H1 (cell line): ENCODE measurements around the gene MBNL1. TPM values are rescaled to one million over a fixed set of nuclear protein-coding genes. Genes with fewer than 3 reads are reported as not detected.

Experiments used
- CTCF ChIA-PET: fragments of 300-600 bp; sonication (Branson Sonifier 250); formaldehyde crosslinking; loops from one replicate; lab custom pipeline; 2021; ENCODE audit not compliant: partially characterized antibody; lab: Charles Lee
- POLR2A ChIA-PET: fragments of 300-600 bp; sonication (Branson Sonifier 250); formaldehyde crosslinking; loops from one replicate; lab custom pipeline; 2021; ENCODE audit warnings: inconsistent platforms; ENCODE audit not compliant: partially characterized antibody; lab: Charles Lee
- DNase-seq, 2 experiments: peaks; one replicate each; pipeline versions ENCODE4 v3.0.0 to v3.0.0-alpha.2; 2010 to 2022; ENCODE audit warnings: low spot score in 2 of 2, low read depth in 1 of 2, mixed read lengths in 1 of 2
- FAIRE-seq: peaks from 2 replicates; lab custom pipeline; 2011; peaks lifted over from hg19 to GRCh38; lab: Jason Lieb, UNC
- H2AFZ ChIP-seq: 2 replicates; pipeline ENCODE4 v1.8.1; 2012; ENCODE audit warnings: low read length, inconsistent platforms
- H2AK5ac ChIP-seq: 2 replicates; pipeline ENCODE4 v1.6.1; 2013; ENCODE audit warnings: low read depth, low read length
- H2BK120ac ChIP-seq: replicated peaks from 2 replicates; pipeline ENCODE3; 2013; ENCODE audit warnings: low read depth, low read length, inconsistent platforms
- H2BK12ac ChIP-seq: 2 replicates; pipeline ENCODE4 v1.6.1; 2013; ENCODE audit warnings: low read depth, low read length
- H2BK15ac ChIP-seq: 2 replicates; pipeline ENCODE4 v1.6.1; 2013; ENCODE audit warnings: low read length
- H2BK20ac ChIP-seq: 2 replicates; pipeline ENCODE4 v1.6.1; 2013; ENCODE audit warnings: low read length
- H2BK5ac ChIP-seq: 2 replicates; pipeline ENCODE4 v1.6.1; 2013; ENCODE audit warnings: low read depth, low read length
- H3K14ac ChIP-seq: 2 replicates; pipeline ENCODE4 v1.6.1; 2013; ENCODE audit warnings: inconsistent platforms; ENCODE audit not compliant: insufficient read length
- H3K18ac ChIP-seq: 2 replicates; pipeline ENCODE4 v1.6.1; 2013; ENCODE audit warnings: low read length; ENCODE audit errors: extremely low read depth
- H3K23ac ChIP-seq: 2 replicates; pipeline ENCODE4 v1.6.1; 2013; ENCODE audit warnings: inconsistent platforms; ENCODE audit not compliant: insufficient read length
- H3K23me2 ChIP-seq: 2 replicates; pipeline ENCODE4 v1.6.1; 2013; ENCODE audit warnings: low read depth, low read length
- H3K27ac ChIP-seq: 2 replicates; pipeline ENCODE4 v1.6.1; 2011; ENCODE audit warnings: low read depth, low read length, inconsistent platforms
- H3K27me3 ChIP-seq, 4 experiments: replicated peaks in 1 of 4; 1 replicate in 1 of 4; 2 replicates in 3 of 4; pipeline versions ENCODE4 v1.6.1 to v1.8.1; 2011 to 2013; ENCODE audit warnings: low read length in 3 of 4, mild to moderate bottlenecking in 3 of 4, inconsistent platforms in 2 of 4, mixed read lengths in 2 of 4, moderate library complexity in 1 of 4; ENCODE audit not compliant: control insufficient read depth in 3 of 4, insufficient read depth in 3 of 4; ENCODE audit errors: extremely low read depth in 1 of 4
- H3K36me3 ChIP-seq, 4 experiments: 2 replicates each; pipeline versions ENCODE4 v1.6.1 to v1.8.1; 2011 to 2013; ENCODE audit warnings: mild to moderate bottlenecking in 4 of 4, low read length in 3 of 4, moderate library complexity in 2 of 4, control low read depth in 1 of 4, inconsistent platforms in 1 of 4; ENCODE audit not compliant: insufficient read depth in 4 of 4, control insufficient read depth in 2 of 4
- H3K4ac ChIP-seq: replicated peaks from 2 replicates; pipeline ENCODE3; 2013; ENCODE audit warnings: low read length, low read depth, mixed read lengths, inconsistent platforms; ENCODE audit not compliant: insufficient read length
- H3K4me1 ChIP-seq, 4 experiments: replicated peaks in 1 of 4; 1 replicate in 1 of 4; 2 replicates in 3 of 4; pipeline versions ENCODE4 v1.6.1 to v1.8.1; 2011 to 2013; ENCODE audit warnings: low read length in 3 of 4, inconsistent platforms in 2 of 4, mixed read lengths in 1 of 4; ENCODE audit not compliant: insufficient read depth in 4 of 4, control insufficient read depth in 3 of 4
- H3K4me2 ChIP-seq, 2 experiments: 2 replicates each; pipeline versions ENCODE4 v1.6.1 to v1.8.1; 2011 to 2013; ENCODE audit warnings: low read depth in 2 of 2, low read length in 2 of 2, control low read depth in 1 of 2, inconsistent platforms in 1 of 2, mild to moderate bottlenecking in 1 of 2; ENCODE audit not compliant: insufficient read depth in 1 of 2
- H3K4me3 ChIP-seq, 4 experiments: fragments of 200-600, 300-600 bp in 1 of 4; sonication (generic), shearing (Covaris generic), sonication (Bioruptor Twin) in 1 of 4; 2 replicates each; pipeline versions ENCODE4 v1.5.1 to v1.8.1; 2011 to 2016; ENCODE audit warnings: low read length in 4 of 4, low read depth in 3 of 4, control low read depth in 2 of 4, inconsistent platforms in 2 of 4, mild to moderate bottlenecking in 2 of 4, mixed read lengths in 1 of 4, moderate library complexity in 1 of 4; ENCODE audit not compliant: insufficient read depth in 2 of 4; ENCODE audit errors: extremely low read depth in 1 of 4
- H3K56ac ChIP-seq: replicated peaks from 2 replicates; pipeline ENCODE3; 2013; ENCODE audit warnings: low read depth, mild to moderate bottlenecking, mixed read lengths, low read length, inconsistent platforms; ENCODE audit not compliant: insufficient read length
- H3K79me1 ChIP-seq: 2 replicates; pipeline ENCODE4 v1.6.1; 2013; ENCODE audit warnings: low read depth, low read length, control low read depth
- H3K79me2 ChIP-seq, 2 experiments: 2 replicates each; pipeline versions ENCODE4 v1.6.1 to v1.8.1; 2012 to 2013; ENCODE audit warnings: low read length in 2 of 2, mild to moderate bottlenecking in 2 of 2, inconsistent platforms in 1 of 2; ENCODE audit not compliant: insufficient read depth in 2 of 2, control insufficient read depth in 1 of 2
- H3K9ac ChIP-seq, 4 experiments: replicated peaks in 1 of 4; 1 replicate in 1 of 4; 2 replicates in 3 of 4; pipeline versions ENCODE4 v1.6.1 to v1.8.1; 2011 to 2013; ENCODE audit warnings: low read depth in 3 of 4, low read length in 3 of 4, control low read depth in 2 of 4, mild to moderate bottlenecking in 2 of 4, moderate library complexity in 2 of 4, inconsistent platforms in 1 of 4; ENCODE audit errors: extremely low read depth in 1 of 4
- H3K9me3 ChIP-seq, 2 experiments: 2 replicates each; pipeline versions ENCODE4 v1.6.1 to v1.8.1; 2012 to 2013; ENCODE audit warnings: mild to moderate bottlenecking in 2 of 2, moderate library complexity in 2 of 2, control low read depth in 1 of 2, inconsistent platforms in 1 of 2, low read depth in 1 of 2, low read length in 1 of 2, mixed read lengths in 1 of 2; ENCODE audit not compliant: insufficient read depth in 2 of 2
- H4K20me1 ChIP-seq, 2 experiments: replicated peaks in 1 of 2; 2 replicates each; pipeline versions ENCODE3 to v1.8.1; 2011 to 2013; ENCODE audit warnings: inconsistent platforms in 2 of 2, low read length in 2 of 2, mild to moderate bottlenecking in 1 of 2; ENCODE audit not compliant: insufficient read depth in 2 of 2, control insufficient read depth in 1 of 2
- H4K5ac ChIP-seq: 2 replicates; pipeline ENCODE4 v1.6.1; 2013; ENCODE audit warnings: low read length, low read depth, mixed read lengths, inconsistent platforms; ENCODE audit not compliant: insufficient read length
- H4K8ac ChIP-seq: 2 replicates; pipeline ENCODE4 v1.8.0; 2013; ENCODE audit warnings: mild to moderate bottlenecking, moderate library complexity, low read length, inconsistent platforms; ENCODE audit not compliant: insufficient read depth; ENCODE audit errors: extremely low read depth
- H4K91ac ChIP-seq: replicated peaks from 2 replicates; pipeline ENCODE3; 2013; ENCODE audit warnings: low read length, mixed read lengths, inconsistent platforms; ENCODE audit not compliant: insufficient read length
- CBX8 ChIP-seq: fragments of 300-800, 300-1000 bp; sonication (generic); IDR thresholded peaks from 2 replicates; pipeline ENCODE4 v1.7.1; 2016; ENCODE audit warnings: low read depth, low read length, borderline replicate concordance
- CREB1 ChIP-seq: IDR thresholded peaks from 2 replicates; pipeline ENCODE4 v1.6.1; 2012; ENCODE audit warnings: inconsistent platforms
- GTF2F1 ChIP-seq: IDR thresholded peaks from 2 replicates; pipeline ENCODE4 v1.6.1; 2012; ENCODE audit warnings: low read depth, low read length, improper control_type of control experiment, borderline replicate concordance
- WGBS, 2 experiments: shearing (Covaris generic) in 1 of 2; methylation state at CpG; one replicate each; pipeline versions ENCODE4 v1.1.6 to v1.1.7; 2013 to 2015; ENCODE audit warnings: low lambda C conversion rate in 2 of 2, mixed read lengths in 2 of 2, inconsistent platforms in 1 of 2, low coverage in 1 of 2, missing lambda C conversion rate in 1 of 2; ENCODE audit not compliant: insufficient replicate concordance in 2 of 2, insufficient coverage in 1 of 2, insufficient read length in 1 of 2; ENCODE audit errors: extremely low coverage in 1 of 2, missing lambda C conversion rate in 1 of 2; 5-methylcytosine and 5-hydroxymethylcytosine counted together
- polyA plus RNA-seq, 7 experiments: library from polyadenylated mRNA; depleted of rRNA in 3 of 7; stranded (reverse) in 5 of 7; unstranded in 2 of 7; fragments of >200 nt in 5 of 7; fragments of 200-250 nt in 2 of 7; gene quantifications; 1 replicate in 5 of 7; 2 replicates in 1 of 7; 4 replicates in 1 of 7; pipeline versions ENCODE4 v1.2.1 to v1.2.3, GENCODE V29; 2011 to 2013; ENCODE audit warnings: missing spikeins in 2 of 7, mixed read lengths in 2 of 7
- total RNA-seq: library from RNA; stranded (reverse); fragmentation: NEBNext Ultra II Directional; extraction: Animal tissue kit (Norgen Biotek cat#: 25700); gene quantifications from 2 replicates; pipeline ENCODE4 v1.2.1, GENCODE V29; 2021
- TF ChIP-seq, protein P1 (sequence below): IDR thresholded peaks from 2 replicates; pipeline ENCODE4 v1.6.1; 2012; ENCODE audit warnings: inconsistent platforms

MBNL1 gene
- total and polyA plus RNA-seq, 2 of the 8 experiments (the other 6 are each of a cell fraction or from before 2014, with no cell fraction given): 5.0 to 16.4 TPM

GRCh38 chr3:152296971-152297370 is 28.2 kb downstream of the MBNL1 start:
- no peak for FAIRE-seq

More at GRCh38 chr3:152296971-152297370, 28.2 kb downstream of the MBNL1 start:
- Histone ChIP-seq H3K23ac (no peak overlapping the region), H3K23me2 (no peaks in the 10 kb centered on the region), H3K9ac (no peak overlapping the region), H2AK5ac (no peak overlapping the region), H3K18ac (no peak overlapping the region), H3K4me2 (no peak overlapping the region), H2BK5ac (no peak overlapping the region), H4K20me1 (no peaks in the 10 kb centered on the region), H4K91ac (no peak overlapping the region), H3K27ac (no peak overlapping the region), H3K9me3 (no peaks in the 10 kb centered on the region), H4K5ac (no peak overlapping the region), H3K27me3 (no peaks in the 10 kb centered on the region), H3K79me1 (peaks cover 3% of the 10 kb centered on the region; the same call in 1 of the 2 replicates), H3K4ac (no peak overlapping the region), H3K56ac (no peak overlapping the region), H4K8ac (no peak overlapping the region), H3K4me1 (peaks cover 3 to 11% (median 7%) of the 10 kb centered on the region in 4 experiments), H3K4me3 (no peak overlapping the region), H2BK20ac (no peak overlapping the region), H2BK120ac (no peak overlapping the region), H2BK15ac (no peak overlapping the region), H3K79me2 (peaks cover 0 to 46% of the 10 kb centered on the region in 2 experiments; a peak in 2 of 4 replicates), H2AFZ (no peak overlapping the region), H3K14ac (no peak overlapping the region), H3K36me3 (no peaks in the 10 kb centered on the region; a peak in 1 of 8 replicates), H2BK12ac (no peak overlapping the region)
- POLR2A ChIA-PET: interaction anchor here (1.6 kb wide), 1 partner anchor 28 kb away, joined by 3 read pairs; the partner anchor contains the start of gene MBNL1
- CTCF ChIA-PET: interaction anchor here (0.6 to 1.2 kb wide), 2 partner anchors 35 to 225 kb away, joined by 3 read pairs; no protein-coding TSS in a partner anchor
- TF ChIP-seq CBX8 (no peak), GTF2F1 (no peak), CREB1 (no peak)
- TF ChIP-seq, protein P1, sequence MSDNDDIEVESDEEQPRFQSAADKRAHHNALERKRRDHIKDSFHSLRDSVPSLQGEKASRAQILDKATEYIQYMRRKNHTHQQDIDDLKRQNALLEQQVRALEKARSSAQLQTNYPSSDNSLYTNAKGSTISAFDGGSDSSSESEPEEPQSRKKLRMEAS: no peak
- no peak for DNase-seq
- 94% methylated on average over 1 of the region's 1 CpG; no CpG with 5 or more reads in 1 of the 2 experiments for WGBS, 2 experiments
